HepG2 (cell line): ENCODE results near the gene SMOC1. TPM values are rescaled to one million over a fixed set of nuclear protein-coding genes. Genes with fewer than 3 reads are reported as not detected.
A peak's percentile ranks its signal among the peaks of the same experiment; 100 is the strongest.

Source experiments
- ATAC-seq: fragments of 200-7000 bp; cut with Tn5 transposase; 3 replicates; pipeline ENCODE4 v1.9.1; 2020; ENCODE audit warnings: mild to moderate bottlenecking, moderate library complexity
- BruUV-seq: library from RNA; stranded (reverse); fragments of 400-500 nt; replicated peaks from 2 replicates; lab custom pipeline; 2021; lab: Mats Ljungman, UMichigan
- CTCF ChIA-PET: fragments of 300-600 bp; formaldehyde crosslinking; extraction: SDS; loops from one replicate; lab custom pipeline; 2021; ENCODE audit warnings: low total read pairs, inconsistent platforms, low intra/inter-chr PET ratio; lab: Yijun Ruan, JAX
- POLR2A ChIA-PET: fragments of 350-600 bp; sonication (Branson Sonifier 250); formaldehyde crosslinking; loops from one replicate; lab custom pipeline; 2020; ENCODE audit warnings: antibody characterized with exemption, inconsistent platforms; lab: Yijun Ruan, JAX
- DNase-seq: peaks from one replicate; pipeline ENCODE4 v3.0.0-alpha.2; 2015; ENCODE audit warnings: low spot score
- FAIRE-seq: peaks from 3 replicates; lab custom pipeline; 2011; peaks lifted over from hg19 to GRCh38; lab: Jason Lieb, UNC
- H2AFZ ChIP-seq: one replicate; pipeline ENCODE4 v1.6.1; 2011; ENCODE audit warnings: low read length, inconsistent platforms
- H3K27ac ChIP-seq: fragments of 300-600 bp; 3 replicates; pipeline ENCODE4 v1.8.0; 2011; ENCODE audit warnings: mixed run types, mild to moderate bottlenecking, mixed read lengths, low read length, inconsistent platforms; ENCODE audit not compliant: insufficient read depth; ENCODE audit errors: extremely low read length
- H3K27me3 ChIP-seq, 2 experiments: fragments of 200-600 bp in 1 of 2; 2 replicates in 1 of 2; 3 replicates in 1 of 2; pipeline versions ENCODE4 v1.6.0 to v1.8.0; 2011; ENCODE audit warnings: low read length in 2 of 2, mild to moderate bottlenecking in 2 of 2, moderate library complexity in 2 of 2, inconsistent platforms in 1 of 2; ENCODE audit not compliant: insufficient read depth in 2 of 2, control insufficient read depth in 1 of 2
- H3K36me3 ChIP-seq, 2 experiments: fragments of 200-600 bp in 1 of 2; replicated peaks in 1 of 2; 2 replicates in 1 of 2; 3 replicates in 1 of 2; pipeline versions ENCODE4 v1.5.1 to v1.8.0; 2011; ENCODE audit warnings: low read length in 2 of 2, inconsistent platforms in 1 of 2; ENCODE audit not compliant: insufficient read depth in 2 of 2, control insufficient read depth in 1 of 2
- H3K4me1 ChIP-seq: 2 replicates; pipeline ENCODE4 v1.5.1; 2012; ENCODE audit warnings: low read length, inconsistent platforms; ENCODE audit not compliant: insufficient read depth
- H3K4me2 ChIP-seq: 2 replicates; pipeline ENCODE4 v1.6.0; 2011; ENCODE audit warnings: low read depth, low read length, inconsistent platforms
- H3K4me3 ChIP-seq, 3 experiments: fragments of 200-600 bp in 1 of 3; sonication (generic), shearing (Covaris generic) in 1 of 3; replicated peaks in 1 of 3; 2 replicates each; pipeline ENCODE4 v1.5.1; 2011 to 2016; ENCODE audit warnings: low read length in 3 of 3, inconsistent platforms in 2 of 3, low read depth in 2 of 3, mild to moderate bottlenecking in 2 of 3, control low read depth in 1 of 3, mixed read lengths in 1 of 3; ENCODE audit not compliant: insufficient read depth in 1 of 3
- H3K79me2 ChIP-seq: one replicate; pipeline ENCODE4 v1.6.1; 2011; ENCODE audit warnings: low read length, inconsistent platforms; ENCODE audit not compliant: insufficient read depth
- H3K9ac ChIP-seq: 2 replicates; pipeline ENCODE4 v1.6.0; 2011; ENCODE audit warnings: mild to moderate bottlenecking, low read depth, low read length, inconsistent platforms; ENCODE audit not compliant: insufficient read depth
- H3K9me3 ChIP-seq: 2 replicates; pipeline ENCODE4 v1.5.1; 2012; ENCODE audit warnings: mild to moderate bottlenecking, low read length
- H4K20me1 ChIP-seq: 2 replicates; pipeline ENCODE4 v1.6.0; 2011; ENCODE audit warnings: inconsistent platforms, mild to moderate bottlenecking, low read length, moderate library complexity; ENCODE audit not compliant: insufficient read depth
- ATF7 ChIP-seq, 2 experiments: fragments of 450-650 bp in 1 of 2; sonication (generic) in 1 of 2; formaldehyde crosslinking in 1 of 2; IDR thresholded peaks; 2 replicates each; pipeline versions ENCODE4 v1.4.0 to v1.6.1; 2016 to 2020; ENCODE audit warnings: antibody characterized with exemption in 1 of 2, mild to moderate bottlenecking in 1 of 2, missing genetic modification reagents in 1 of 2
- BCLAF1 ChIP-seq: fragments of 450-650 bp; IDR thresholded peaks from 2 replicates; pipeline ENCODE4 v1.6.1; 2017; ENCODE audit warnings: mild to moderate bottlenecking
- KLF16 ChIP-seq, 2 experiments: sonication (generic) in 1 of 2; formaldehyde crosslinking in 1 of 2; IDR thresholded peaks; 2 replicates each; pipeline versions ENCODE4 v1.6.1 to v1.8.0; 2016 to 2023; ENCODE audit warnings: missing genetic modification reagents in 2 of 2, missing compliant biosample characterization in 1 of 2
- MNT ChIP-seq: fragments of 450-650 bp; IDR thresholded peaks from 2 replicates; pipeline ENCODE4 v1.6.1; 2016
- PCBP1 ChIP-seq: fragments of 200-400 bp; formaldehyde crosslinking; IDR thresholded peaks from 2 replicates; pipeline ENCODE4 v1.6.1; 2017; ENCODE audit warnings: mild to moderate bottlenecking, low read depth, low read length, borderline replicate concordance
- PRDM10 ChIP-seq: sonication (generic); formaldehyde crosslinking; IDR thresholded peaks from 2 replicates; pipeline ENCODE4 v1.4.0; 2020; ENCODE audit warnings: low read depth, missing genetic modification reagents
- ZNF777 ChIP-seq: sonication (generic); formaldehyde crosslinking; IDR thresholded peaks from 2 replicates; pipeline ENCODE4 v1.4.0; 2020; ENCODE audit warnings: missing genetic modification reagents
- WGBS: methylation state at CpG from one replicate; pipeline ENCODE4 v1.1.6; 2017; ENCODE audit warnings: low lambda C conversion rate; 5-methylcytosine and 5-hydroxymethylcytosine counted together
- in situ Hi-C: cut with HindIII; loops from 2 replicates; pipeline ENCODE4 v1.10.0; 2017; ENCODE audit warnings: low pct_unique_long_range_greater_than_20kb; ENCODE audit not compliant: extremely low pct_ligation_motif_present
- intact Hi-C: fragments of 100-400 bp; cut with micrococcal nuclease; formaldehyde crosslinking; loops from one replicate; pipeline ENCODE4 v1.10.0; 2022; ENCODE audit not compliant: unreplicated experiment
- polyA plus RNA-seq, 8 experiments: library from polyadenylated mRNA; depleted of rRNA in 3 of 8; stranded (reverse) in 7 of 8; unstranded in 1 of 8; fragments of >200 nt; fragmentation: Illumina TruSeq in 4 of 8; extraction: Trizol in 4 of 8; gene quantifications; 2 replicates each; pipeline versions ENCODE4 v1.2.1 to v1.2.3, GENCODE V29; 2011 to 2016; ENCODE audit warnings: low read depth in 4 of 8, missing spikeins in 1 of 8, mixed read lengths in 1 of 8; ENCODE audit not compliant: insufficient read depth in 1 of 8
- total RNA-seq, 5 experiments: library from RNA; depleted of rRNA; stranded (reverse); fragments of >200 nt; fragmentation: Illumina TruSeq; extraction: Trizol; gene quantifications; 2 replicates each; pipeline ENCODE4 v1.2.3, GENCODE V29; 2016; ENCODE audit warnings: low read depth in 1 of 5

The SMOC1 gene
- total and polyA plus RNA-seq, 2 of the 13 experiments (the other 11 are each of a cell fraction or from before 2014, with no cell fraction given) = 17.8 to 35.6 TPM

GRCh38 chr14:69963966-69964365 lies 84.8 kb downstream of the SMOC1 start (continued):
- TF ChIP-seq BCLAF1 (no peak), KLF16 (CRISPR knock-in tag; IDR thresholded peaks at IDR 0.05) (no peak), PCBP1 (no peak), MNT (no peak)

- Histone ChIP-seq H3K4me3 (no peak overlapping the region), H3K27me3 (no peaks in the 10 kb centered on the region), H3K27ac (no peak overlapping the region), H2AFZ (no peak overlapping the region), H3K36me3 (peaks cover 2 to 4% of the 10 kb centered on the region in 2 experiments; a peak in 2 of 5 replicates), H3K79me2 (no peaks in the 10 kb centered on the region), H3K4me1 (no peaks in the 10 kb centered on the region), H4K20me1 (no peaks in the 10 kb centered on the region; the same call in 1 of the 2 replicates), H3K9me3 (no peaks in the 10 kb centered on the region), H3K9ac (no peak overlapping the region), H3K4me2 (no peak overlapping the region)
- no peak for TF ChIP-seq PRDM10 (CRISPR knock-in tag)
- TF ChIP-seq ZNF777 (CRISPR knock-in tag) = no peak
- TF ChIP-seq ATF7 (IDR thresholded peaks at IDR 0.05) = 0 out of 2 replicates have a peak, but pooled peaks have one; percentile 2
- TF ChIP-seq ATF7 (CRISPR knock-in tag; IDR thresholded peaks at IDR 0.05) = no peak
- POLR2A ChIA-PET = no interaction called here
- no peak for FAIRE-seq
- no TSS peak for BruUV-seq
- intact Hi-C loops = no loop called here
- WGBS = 97% methylated on average over 4 of the region's 4 CpGs
- ATAC-seq = no peak
- CTCF ChIA-PET = no interaction called here
- in situ Hi-C loops = no loop called here
- DNase-seq = no peak
Observed at GRCh38 chr14:69964841-69965240, 85.6 kb downstream of the SMOC1 start.
